ENCODE measurements around the gene BPIFA2.

BPIFA2 gene

GRCh38 chr20:33124261-33124660 is 43.7 kb upstream of the BPIFA2 start:
- Histone ChIP-seq H3K27ac (ENCODE audit: low read length) (no peak overlapping the region), H3K4me3 (ENCODE audit: low read length) (no peak overlapping the region), H4K20me1 (ENCODE audit: insufficient read depth, low read length) (no peaks in the 10 kb centered on the region), H3K4me2 (ENCODE audit: low read depth, low read length) (no peak overlapping the region), H3K4me1 (ENCODE audit: low read length) (0 out of 2 replicates have a peak, but pooled peaks cover 11% of the 10 kb centered on the region), H3F3A (ENCODE audit: insufficient read depth, low read length) (no peaks in the 10 kb centered on the region), H3K79me2 (ENCODE audit: low read length) (no peaks in the 10 kb centered on the region), H3K9me2 (replicated peaks; ENCODE audit: insufficient read depth, low read length) (no peaks in the 10 kb centered on the region), H3K36me3 (replicated peaks; ENCODE audit: insufficient read depth, low read length) (no peaks in the 10 kb centered on the region), H3K9me3 (replicated peaks; ENCODE audit: insufficient read depth, low read length) (no peaks in the 10 kb centered on the region), H3K9ac (ENCODE audit: low read length) (no peak overlapping the region), H2AFZ (ENCODE audit: low read length) (no peak overlapping the region), H3K27me3 (replicated peaks; ENCODE audit: insufficient read depth, low read length) (peaks cover 27% of the 10 kb centered on the region)
- TF ChIP-seq EZH2phosphoT487 (IDR thresholded peaks at IDR 0.05; ENCODE audit: low read length) (no peak), EZH2 (optimal IDR thresholded peaks at IDR 0.05; ENCODE audit: low read depth, low read length) (no peak), CTCF (IDR thresholded peaks at IDR 0.05; ENCODE audit: low read length) (no peak)
- DNase-seq = no peak

- Histone ChIP-seq H3F3A (ENCODE audit: insufficient read depth, low read length) (no peaks in the 10 kb centered on the region), H3K9ac (ENCODE audit: low read length) (no peak overlapping the region), H3K4me2 (ENCODE audit: low read depth, low read length) (no peak overlapping the region), H3K27ac (ENCODE audit: low read length) (no peak overlapping the region), H3K79me2 (ENCODE audit: low read length) (no peaks in the 10 kb centered on the region), H3K9me3 (replicated peaks; ENCODE audit: insufficient read depth, low read length) (no peaks in the 10 kb centered on the region), H3K9me2 (replicated peaks; ENCODE audit: insufficient read depth, low read length) (no peaks in the 10 kb centered on the region), H3K27me3 (replicated peaks; ENCODE audit: insufficient read depth, low read length) (peaks cover 33% of the 10 kb centered on the region), H3K4me1 (ENCODE audit: low read length) (0 out of 2 replicates have a peak, but pooled peaks cover 3% of the 10 kb centered on the region), H4K20me1 (ENCODE audit: insufficient read depth, low read length) (no peaks in the 10 kb centered on the region), H2AFZ (ENCODE audit: low read length) (no peak overlapping the region), H3K36me3 (replicated peaks; ENCODE audit: insufficient read depth, low read length) (no peaks in the 10 kb centered on the region), H3K4me3 (ENCODE audit: low read length) (no peak overlapping the region)
- TF ChIP-seq CTCF (IDR thresholded peaks at IDR 0.05; ENCODE audit: low read length) = no peak
- TF ChIP-seq EZH2 (optimal IDR thresholded peaks at IDR 0.05; ENCODE audit: low read depth, low read length) = no peak
- TF ChIP-seq EZH2phosphoT487 (IDR thresholded peaks at IDR 0.05; ENCODE audit: low read length) = no peak
- DNase-seq = no peak
Measured at GRCh38 chr20:33124994-33125393, 43.0 kb upstream of the BPIFA2 start.

GRCh38 chr20:33125983-33126382 is 42.0 kb upstream of the BPIFA2 start:
- H3K36me3 ChIP-seq (replicated peaks; ENCODE audit: insufficient read depth, low read length) = no peaks in the 10 kb centered on the region
- no peak overlapping the region for H3K9ac ChIP-seq (ENCODE audit: low read length)
- H3K4me3 ChIP-seq (ENCODE audit: low read length) = no peak overlapping the region
- no peaks in the 10 kb centered on the region for H3K9me3 ChIP-seq (replicated peaks; ENCODE audit: insufficient read depth, low read length)
- no peak for DNase-seq
- no peaks in the 10 kb centered on the region for H3K4me1 ChIP-seq (ENCODE audit: low read length)
- H3K9me2 ChIP-seq (replicated peaks; ENCODE audit: insufficient read depth, low read length) = no peaks in the 10 kb centered on the region
- H3K79me2 ChIP-seq (ENCODE audit: low read length) = no peaks in the 10 kb centered on the region
- TF ChIP-seq EZH2phosphoT487 (IDR thresholded peaks at IDR 0.05; ENCODE audit: low read length) = no peak
- TF ChIP-seq CTCF (IDR thresholded peaks at IDR 0.05; ENCODE audit: low read length) = no peak
- TF ChIP-seq EZH2 (optimal IDR thresholded peaks at IDR 0.05; ENCODE audit: low read depth, low read length) = no peak
- H3K4me2 ChIP-seq (ENCODE audit: low read depth, low read length) = no peak overlapping the region
- H4K20me1 ChIP-seq (ENCODE audit: insufficient read depth, low read length) = no peaks in the 10 kb centered on the region
- H3F3A ChIP-seq (ENCODE audit: insufficient read depth, low read length) = no peaks in the 10 kb centered on the region
- H3K27ac ChIP-seq (ENCODE audit: low read length) = no peak overlapping the region
- H3K27me3 ChIP-seq (replicated peaks; ENCODE audit: insufficient read depth, low read length) = peaks cover 33% of the 10 kb centered on the region
- no peak overlapping the region for H2AFZ ChIP-seq (ENCODE audit: low read length)

Data from MM.1S (cell line).